H1 (cell line): ENCODE results near the gene ST3GAL3. TPM values are rescaled to one million over a fixed set of nuclear protein-coding genes. Genes with fewer than 3 reads are reported as not detected.

Experiments
- CTCF ChIA-PET: fragments of 300-600 bp; sonication (Branson Sonifier 250); formaldehyde crosslinking; loops from one replicate; lab custom pipeline; 2021; ENCODE audit not compliant: partially characterized antibody; lab: Charles Lee
- POLR2A ChIA-PET: fragments of 300-600 bp; sonication (Branson Sonifier 250); formaldehyde crosslinking; loops from one replicate; lab custom pipeline; 2021; ENCODE audit warnings: inconsistent platforms; ENCODE audit not compliant: partially characterized antibody; lab: Charles Lee
- DNase-seq, 2 experiments: peaks; one replicate each; pipeline versions ENCODE4 v3.0.0 to v3.0.0-alpha.2; 2010 to 2022; ENCODE audit warnings: low spot score in 2 of 2, low read depth in 1 of 2, mixed read lengths in 1 of 2
- FAIRE-seq: peaks from 2 replicates; lab custom pipeline; 2011; peaks lifted over from hg19 to GRCh38; lab: Jason Lieb, UNC
- H2AFZ ChIP-seq: 2 replicates; pipeline ENCODE4 v1.8.1; 2012; ENCODE audit warnings: low read length, inconsistent platforms
- H2AK5ac ChIP-seq: 2 replicates; pipeline ENCODE4 v1.6.1; 2013; ENCODE audit warnings: low read depth, low read length
- H2BK120ac ChIP-seq: replicated peaks from 2 replicates; pipeline ENCODE3; 2013; ENCODE audit warnings: low read depth, low read length, inconsistent platforms
- H2BK12ac ChIP-seq: 2 replicates; pipeline ENCODE4 v1.6.1; 2013; ENCODE audit warnings: low read depth, low read length
- H2BK15ac ChIP-seq: 2 replicates; pipeline ENCODE4 v1.6.1; 2013; ENCODE audit warnings: low read length
- H2BK20ac ChIP-seq: 2 replicates; pipeline ENCODE4 v1.6.1; 2013; ENCODE audit warnings: low read length
- H2BK5ac ChIP-seq: 2 replicates; pipeline ENCODE4 v1.6.1; 2013; ENCODE audit warnings: low read depth, low read length
- H3K14ac ChIP-seq: 2 replicates; pipeline ENCODE4 v1.6.1; 2013; ENCODE audit warnings: inconsistent platforms; ENCODE audit not compliant: insufficient read length
- H3K18ac ChIP-seq: 2 replicates; pipeline ENCODE4 v1.6.1; 2013; ENCODE audit warnings: low read length; ENCODE audit errors: extremely low read depth
- H3K23ac ChIP-seq: 2 replicates; pipeline ENCODE4 v1.6.1; 2013; ENCODE audit warnings: inconsistent platforms; ENCODE audit not compliant: insufficient read length
- H3K23me2 ChIP-seq: 2 replicates; pipeline ENCODE4 v1.6.1; 2013; ENCODE audit warnings: low read depth, low read length
- H3K27ac ChIP-seq: 2 replicates; pipeline ENCODE4 v1.6.1; 2011; ENCODE audit warnings: low read depth, low read length, inconsistent platforms
- H3K27me3 ChIP-seq, 4 experiments: replicated peaks in 1 of 4; 1 replicate in 1 of 4; 2 replicates in 3 of 4; pipeline versions ENCODE4 v1.6.1 to v1.8.1; 2011 to 2013; ENCODE audit warnings: low read length in 3 of 4, mild to moderate bottlenecking in 3 of 4, inconsistent platforms in 2 of 4, mixed read lengths in 2 of 4, moderate library complexity in 1 of 4; ENCODE audit not compliant: control insufficient read depth in 3 of 4, insufficient read depth in 3 of 4; ENCODE audit errors: extremely low read depth in 1 of 4
- H3K36me3 ChIP-seq, 4 experiments: 2 replicates each; pipeline versions ENCODE4 v1.6.1 to v1.8.1; 2011 to 2013; ENCODE audit warnings: mild to moderate bottlenecking in 4 of 4, low read length in 3 of 4, moderate library complexity in 2 of 4, control low read depth in 1 of 4, inconsistent platforms in 1 of 4; ENCODE audit not compliant: insufficient read depth in 4 of 4, control insufficient read depth in 2 of 4
- H3K4ac ChIP-seq: replicated peaks from 2 replicates; pipeline ENCODE3; 2013; ENCODE audit warnings: low read length, low read depth, mixed read lengths, inconsistent platforms; ENCODE audit not compliant: insufficient read length
- H3K4me1 ChIP-seq, 4 experiments: replicated peaks in 1 of 4; 1 replicate in 1 of 4; 2 replicates in 3 of 4; pipeline versions ENCODE4 v1.6.1 to v1.8.1; 2011 to 2013; ENCODE audit warnings: low read length in 3 of 4, inconsistent platforms in 2 of 4, mixed read lengths in 1 of 4; ENCODE audit not compliant: insufficient read depth in 4 of 4, control insufficient read depth in 3 of 4
- H3K4me2 ChIP-seq, 2 experiments: 2 replicates each; pipeline versions ENCODE4 v1.6.1 to v1.8.1; 2011 to 2013; ENCODE audit warnings: low read depth in 2 of 2, low read length in 2 of 2, control low read depth in 1 of 2, inconsistent platforms in 1 of 2, mild to moderate bottlenecking in 1 of 2; ENCODE audit not compliant: insufficient read depth in 1 of 2
- H3K4me3 ChIP-seq, 4 experiments: fragments of 200-600, 300-600 bp in 1 of 4; sonication (generic), shearing (Covaris generic), sonication (Bioruptor Twin) in 1 of 4; 2 replicates each; pipeline versions ENCODE4 v1.5.1 to v1.8.1; 2011 to 2016; ENCODE audit warnings: low read length in 4 of 4, low read depth in 3 of 4, control low read depth in 2 of 4, inconsistent platforms in 2 of 4, mild to moderate bottlenecking in 2 of 4, mixed read lengths in 1 of 4, moderate library complexity in 1 of 4; ENCODE audit not compliant: insufficient read depth in 2 of 4; ENCODE audit errors: extremely low read depth in 1 of 4
- H3K56ac ChIP-seq: replicated peaks from 2 replicates; pipeline ENCODE3; 2013; ENCODE audit warnings: low read depth, mild to moderate bottlenecking, mixed read lengths, low read length, inconsistent platforms; ENCODE audit not compliant: insufficient read length
- H3K79me1 ChIP-seq: 2 replicates; pipeline ENCODE4 v1.6.1; 2013; ENCODE audit warnings: low read depth, low read length, control low read depth
- H3K79me2 ChIP-seq, 2 experiments: 2 replicates each; pipeline versions ENCODE4 v1.6.1 to v1.8.1; 2012 to 2013; ENCODE audit warnings: low read length in 2 of 2, mild to moderate bottlenecking in 2 of 2, inconsistent platforms in 1 of 2; ENCODE audit not compliant: insufficient read depth in 2 of 2, control insufficient read depth in 1 of 2
- H3K9ac ChIP-seq, 4 experiments: replicated peaks in 1 of 4; 1 replicate in 1 of 4; 2 replicates in 3 of 4; pipeline versions ENCODE4 v1.6.1 to v1.8.1; 2011 to 2013; ENCODE audit warnings: low read depth in 3 of 4, low read length in 3 of 4, control low read depth in 2 of 4, mild to moderate bottlenecking in 2 of 4, moderate library complexity in 2 of 4, inconsistent platforms in 1 of 4; ENCODE audit errors: extremely low read depth in 1 of 4
- H3K9me3 ChIP-seq, 2 experiments: 2 replicates each; pipeline versions ENCODE4 v1.6.1 to v1.8.1; 2012 to 2013; ENCODE audit warnings: mild to moderate bottlenecking in 2 of 2, moderate library complexity in 2 of 2, control low read depth in 1 of 2, inconsistent platforms in 1 of 2, low read depth in 1 of 2, low read length in 1 of 2, mixed read lengths in 1 of 2; ENCODE audit not compliant: insufficient read depth in 2 of 2
- H4K20me1 ChIP-seq, 2 experiments: replicated peaks in 1 of 2; 2 replicates each; pipeline versions ENCODE3 to v1.8.1; 2011 to 2013; ENCODE audit warnings: inconsistent platforms in 2 of 2, low read length in 2 of 2, mild to moderate bottlenecking in 1 of 2; ENCODE audit not compliant: insufficient read depth in 2 of 2, control insufficient read depth in 1 of 2
- H4K5ac ChIP-seq: 2 replicates; pipeline ENCODE4 v1.6.1; 2013; ENCODE audit warnings: low read length, low read depth, mixed read lengths, inconsistent platforms; ENCODE audit not compliant: insufficient read length
- H4K8ac ChIP-seq: 2 replicates; pipeline ENCODE4 v1.8.0; 2013; ENCODE audit warnings: mild to moderate bottlenecking, moderate library complexity, low read length, inconsistent platforms; ENCODE audit not compliant: insufficient read depth; ENCODE audit errors: extremely low read depth
- H4K91ac ChIP-seq: replicated peaks from 2 replicates; pipeline ENCODE3; 2013; ENCODE audit warnings: low read length, mixed read lengths, inconsistent platforms; ENCODE audit not compliant: insufficient read length
- RAD21 ChIP-seq, 2 experiments: IDR thresholded peaks in 1 of 2; conservative IDR thresholded peaks in 1 of 2; 2 replicates each; pipeline ENCODE4 v1.6.1; 2011; ENCODE audit warnings: low read depth in 2 of 2, low read length in 2 of 2, improper control_type of control experiment in 1 of 2, inconsistent platforms in 1 of 2, mild to moderate bottlenecking in 1 of 2, moderate library complexity in 1 of 2
- SAP30 ChIP-seq: fragments of 300-600 bp; sonication (generic); IDR thresholded peaks from 2 replicates; pipeline ENCODE4 v1.7.1; 2012; ENCODE audit warnings: low read length, moderate library complexity, mild to moderate bottlenecking, inconsistent platforms; ENCODE audit not compliant: insufficient read depth, insufficient replicate concordance
- TEAD4 ChIP-seq: IDR thresholded peaks from 2 replicates; pipeline ENCODE4 v1.6.1; 2012; ENCODE audit warnings: low read depth, low read length, inconsistent platforms, mixed read lengths
- ZNF274 ChIP-seq: IDR thresholded peaks from 2 replicates; pipeline ENCODE4 v1.7.0; 2012; ENCODE audit warnings: low read length, borderline replicate concordance; ENCODE audit errors: extremely low read depth
- WGBS, 2 experiments: shearing (Covaris generic) in 1 of 2; methylation state at CpG; one replicate each; pipeline versions ENCODE4 v1.1.6 to v1.1.7; 2013 to 2015; ENCODE audit warnings: low lambda C conversion rate in 2 of 2, mixed read lengths in 2 of 2, inconsistent platforms in 1 of 2, low coverage in 1 of 2, missing lambda C conversion rate in 1 of 2; ENCODE audit not compliant: insufficient replicate concordance in 2 of 2, insufficient coverage in 1 of 2, insufficient read length in 1 of 2; ENCODE audit errors: extremely low coverage in 1 of 2, missing lambda C conversion rate in 1 of 2; 5-methylcytosine and 5-hydroxymethylcytosine counted together
- polyA plus RNA-seq, 7 experiments: library from polyadenylated mRNA; depleted of rRNA in 3 of 7; stranded (reverse) in 5 of 7; unstranded in 2 of 7; fragments of >200 nt in 5 of 7; fragments of 200-250 nt in 2 of 7; gene quantifications; 1 replicate in 5 of 7; 2 replicates in 1 of 7; 4 replicates in 1 of 7; pipeline versions ENCODE4 v1.2.1 to v1.2.3, GENCODE V29; 2011 to 2013; ENCODE audit warnings: missing spikeins in 2 of 7, mixed read lengths in 2 of 7
- total RNA-seq: library from RNA; stranded (reverse); fragmentation: NEBNext Ultra II Directional; extraction: Animal tissue kit (Norgen Biotek cat#: 25700); gene quantifications from 2 replicates; pipeline ENCODE4 v1.2.1, GENCODE V29; 2021
- TF ChIP-seq, protein P1 (sequence below), 3 experiments: IDR thresholded peaks; 1 replicate in 2 of 3; 2 replicates in 1 of 3; pipeline versions ENCODE4 v1.5.1 to v1.6.1; 2011; ENCODE audit warnings: low read length in 3 of 3, mild to moderate bottlenecking in 3 of 3, inconsistent platforms in 2 of 3, low read depth in 1 of 3, moderate library complexity in 1 of 3; ENCODE audit not compliant: insufficient read depth in 1 of 3; ENCODE audit errors: control extremely low read depth in 1 of 3

The ST3GAL3 gene
- total and polyA plus RNA-seq, 2 of the 8 experiments (the other 6 are each of a cell fraction or from before 2014, with no cell fraction given): 6.8 to 7.0 TPM

DNA sequence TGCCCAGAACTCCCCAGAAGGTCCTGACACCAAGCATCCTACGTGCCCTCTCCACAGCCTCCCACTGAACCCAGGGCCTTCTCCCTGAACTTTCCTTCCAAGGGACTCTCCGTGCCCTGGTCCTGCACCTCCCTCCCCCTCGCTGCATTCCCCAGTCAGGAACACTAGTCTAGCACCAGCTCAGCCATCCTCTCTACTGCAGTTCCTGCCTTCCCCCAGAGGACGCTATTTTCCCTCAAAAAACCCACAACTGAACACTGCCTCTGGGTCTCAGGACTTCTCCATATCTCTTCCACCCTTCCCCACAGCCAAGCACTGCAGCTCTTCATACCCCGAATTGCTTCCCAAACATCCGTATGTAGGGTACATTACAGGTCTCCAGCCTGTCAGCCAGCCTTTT is 213.7 kb downstream of the ST3GAL3 start:
- CTCF ChIA-PET: interaction anchor here (1.0 to 8.5 kb wide), 6 partner anchors 9 to 157 kb away, joined by 3 to 88 read pairs (median 12); partner anchors contain the start of gene ARTN
- no peak overlapping the region for H3K27ac ChIP-seq
- H2BK15ac ChIP-seq: 0 out of 2 replicates have a peak overlapping the region, but pooled peaks have one; percentile 29
- no peaks in the 10 kb centered on the region for H3K27me3 ChIP-seq
- no peak overlapping the region for H2BK12ac ChIP-seq
- no peak overlapping the region for H2BK120ac ChIP-seq
- H3K23me2 ChIP-seq: no peaks in the 10 kb centered on the region
- no peak overlapping the region for H2BK20ac ChIP-seq
- no peaks in the 10 kb centered on the region for H3K9me3 ChIP-seq
- no peak overlapping the region for H3K4me3 ChIP-seq
- no peaks in the 10 kb centered on the region for H3K36me3 ChIP-seq
- no peak overlapping the region for H2BK5ac ChIP-seq
- H4K91ac ChIP-seq: no peak overlapping the region
- no peak overlapping the region for H4K5ac ChIP-seq
- FAIRE-seq (no peak), DNase-seq (no peak)
- no peak overlapping the region for H3K18ac ChIP-seq
- H2AK5ac ChIP-seq: 0 out of 2 replicates have a peak overlapping the region, but pooled peaks have one; percentile 65
- no peak overlapping the region for H3K4me2 ChIP-seq
- H3K4me1 ChIP-seq: no peaks in the 10 kb centered on the region
- no peak overlapping the region for H3K4ac ChIP-seq
- no peak overlapping the region; the same call in 1 of the 2 replicates for H4K8ac ChIP-seq
- H3K14ac ChIP-seq: no peak overlapping the region
- H3K9ac ChIP-seq: no peak overlapping the region
- H3K23ac ChIP-seq: no peak overlapping the region
- TF ChIP-seq RAD21 (IDR thresholded peaks at IDR 0.05 in 1 of 2, conservative IDR thresholded peaks at IDR 0.05 in 1 of 2; ENCODE audit: low read depth in 2 of 2, low read length in 2 of 2) (peak in 1 of 2 experiments; percentile 13; a peak in 1 of 4 replicates), SAP30 (no peak), TEAD4 (0 out of 2 replicates have a peak, but pooled peaks have one; percentile 16), ZNF274 (no peak)
- TF ChIP-seq, protein P1, sequence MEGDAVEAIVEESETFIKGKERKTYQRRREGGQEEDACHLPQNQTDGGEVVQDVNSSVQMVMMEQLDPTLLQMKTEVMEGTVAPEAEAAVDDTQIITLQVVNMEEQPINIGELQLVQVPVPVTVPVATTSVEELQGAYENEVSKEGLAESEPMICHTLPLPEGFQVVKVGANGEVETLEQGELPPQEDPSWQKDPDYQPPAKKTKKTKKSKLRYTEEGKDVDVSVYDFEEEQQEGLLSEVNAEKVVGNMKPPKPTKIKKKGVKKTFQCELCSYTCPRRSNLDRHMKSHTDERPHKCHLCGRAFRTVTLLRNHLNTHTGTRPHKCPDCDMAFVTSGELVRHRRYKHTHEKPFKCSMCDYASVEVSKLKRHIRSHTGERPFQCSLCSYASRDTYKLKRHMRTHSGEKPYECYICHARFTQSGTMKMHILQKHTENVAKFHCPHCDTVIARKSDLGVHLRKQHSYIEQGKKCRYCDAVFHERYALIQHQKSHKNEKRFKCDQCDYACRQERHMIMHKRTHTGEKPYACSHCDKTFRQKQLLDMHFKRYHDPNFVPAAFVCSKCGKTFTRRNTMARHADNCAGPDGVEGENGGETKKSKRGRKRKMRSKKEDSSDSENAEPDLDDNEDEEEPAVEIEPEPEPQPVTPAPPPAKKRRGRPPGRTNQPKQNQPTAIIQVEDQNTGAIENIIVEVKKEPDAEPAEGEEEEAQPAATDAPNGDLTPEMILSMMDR (IDR thresholded peaks at IDR 0.05; ENCODE audit: control extremely low read depth in 1 of 3, insufficient read depth in 1 of 3, low read depth in 1 of 3, low read length in 3 of 3): peak in 2 of 3 experiments; percentile 15 to 42; a peak in 2 of 4 replicates
- no peaks in the 10 kb centered on the region for H3K79me1 ChIP-seq
- POLR2A ChIA-PET: interaction anchor here (1.1 to 1.5 kb wide), 2 partner anchors 10 to 155 kb away, joined by 3 read pairs; no protein-coding TSS in a partner anchor
- H3K56ac ChIP-seq: no peak overlapping the region
- H3K79me2 ChIP-seq: no peaks in the 10 kb centered on the region
- H2AFZ ChIP-seq: no peak overlapping the region
- H4K20me1 ChIP-seq: no peaks in the 10 kb centered on the region
- WGBS, 2 experiments: 85% methylated on average over 6 of the region's 6 CpGs; no CpG with 5 or more reads in 1 of the 2 experiments
